Left ventricle myocardium inferior (tissue), 1 donor: ENCODE results near the gene PPM1H. TPM values are rescaled to one million over a fixed set of nuclear protein-coding genes. Genes with fewer than 3 reads are reported as not detected.

Source experiments
- DNase-seq: peaks from one replicate; pipeline ENCODE4 v3.0.0-alpha.2; 2020
- H3K27ac ChIP-seq: fragments of 200-600 bp; replicated peaks from 2 replicates; pipeline ENCODE4 v1.8.0; 2021
- H3K27me3 ChIP-seq: fragments of 200-600 bp; 2 replicates; pipeline ENCODE4 v1.8.0; 2021; ENCODE audit warnings: low read depth
- H3K36me3 ChIP-seq: fragments of 200-600 bp; 2 replicates; pipeline ENCODE4 v1.8.0; 2021
- H3K4me1 ChIP-seq: fragments of 200-600 bp; 2 replicates; pipeline ENCODE4 v1.8.0; 2021
- H3K4me3 ChIP-seq: fragments of 200-600 bp; 2 replicates; pipeline ENCODE4 v1.8.0; 2021; ENCODE audit warnings: mild to moderate bottlenecking, moderate library complexity
- H3K9me3 ChIP-seq: fragments of 200-600 bp; replicated peaks from 2 replicates; pipeline ENCODE4 v1.8.0; 2021
- intact Hi-C: fragments of 100-400 bp; cut with micrococcal nuclease; formaldehyde crosslinking; loops from one replicate; pipeline ENCODE4 v1.11.0; 2022
- total RNA-seq: library from RNA; stranded (reverse); fragmentation: NEBNext Ultra II Directional; extraction: Animal tissue kit (Norgen Biotek cat#: 25700); gene quantifications from one replicate; pipeline ENCODE4 v1.2.1, GENCODE V29; 2021
- TF ChIP-seq, protein P1 (sequence below): fragments of 200-600 bp; IDR thresholded peaks from 2 replicates; pipeline ENCODE4 v1.8.0; 2021; ENCODE audit warnings: antibody characterized with exemption, mild to moderate bottlenecking, borderline replicate concordance
- donor health status: DM: no; HTN: yes; CAD: no; lungs with severe emphysema.

The PPM1H gene
- total RNA-seq, 1 donor from 2014 or later = 6.0 TPM

DNA sequence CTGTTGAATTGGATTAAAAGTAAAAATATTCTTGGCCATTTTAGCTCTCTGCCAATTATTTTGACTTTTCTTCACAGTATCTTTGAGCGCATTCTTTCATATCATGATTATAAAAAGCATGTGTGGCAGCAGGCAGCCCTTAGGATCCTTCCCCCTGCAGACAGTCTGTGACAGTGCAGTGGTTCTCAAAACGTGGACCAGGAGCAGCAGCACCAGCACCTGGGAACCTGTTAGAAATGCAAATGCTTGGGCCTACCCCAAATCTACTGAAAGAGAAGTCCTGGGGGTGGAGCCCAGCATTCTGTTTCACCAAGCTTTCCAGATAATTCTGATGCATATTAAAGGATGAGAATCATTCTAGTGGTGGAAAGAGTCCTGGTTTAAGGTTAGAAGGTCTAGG is 312.8 kb downstream of the PPM1H start:
- Histone ChIP-seq H3K4me1 (peaks cover 4% of the 10 kb centered on the region), H3K27me3 (no peaks in the 10 kb centered on the region), H3K4me3 (no peak overlapping the region), H3K9me3 (no peaks in the 10 kb centered on the region), H3K36me3 (peaks cover under 1% of the 10 kb centered on the region), H3K27ac (no peak overlapping the region)
- TF ChIP-seq, protein P1, sequence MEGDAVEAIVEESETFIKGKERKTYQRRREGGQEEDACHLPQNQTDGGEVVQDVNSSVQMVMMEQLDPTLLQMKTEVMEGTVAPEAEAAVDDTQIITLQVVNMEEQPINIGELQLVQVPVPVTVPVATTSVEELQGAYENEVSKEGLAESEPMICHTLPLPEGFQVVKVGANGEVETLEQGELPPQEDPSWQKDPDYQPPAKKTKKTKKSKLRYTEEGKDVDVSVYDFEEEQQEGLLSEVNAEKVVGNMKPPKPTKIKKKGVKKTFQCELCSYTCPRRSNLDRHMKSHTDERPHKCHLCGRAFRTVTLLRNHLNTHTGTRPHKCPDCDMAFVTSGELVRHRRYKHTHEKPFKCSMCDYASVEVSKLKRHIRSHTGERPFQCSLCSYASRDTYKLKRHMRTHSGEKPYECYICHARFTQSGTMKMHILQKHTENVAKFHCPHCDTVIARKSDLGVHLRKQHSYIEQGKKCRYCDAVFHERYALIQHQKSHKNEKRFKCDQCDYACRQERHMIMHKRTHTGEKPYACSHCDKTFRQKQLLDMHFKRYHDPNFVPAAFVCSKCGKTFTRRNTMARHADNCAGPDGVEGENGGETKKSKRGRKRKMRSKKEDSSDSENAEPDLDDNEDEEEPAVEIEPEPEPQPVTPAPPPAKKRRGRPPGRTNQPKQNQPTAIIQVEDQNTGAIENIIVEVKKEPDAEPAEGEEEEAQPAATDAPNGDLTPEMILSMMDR = no peak
- DNase-seq = no peak
- intact Hi-C loops = no loop called here

DNA sequence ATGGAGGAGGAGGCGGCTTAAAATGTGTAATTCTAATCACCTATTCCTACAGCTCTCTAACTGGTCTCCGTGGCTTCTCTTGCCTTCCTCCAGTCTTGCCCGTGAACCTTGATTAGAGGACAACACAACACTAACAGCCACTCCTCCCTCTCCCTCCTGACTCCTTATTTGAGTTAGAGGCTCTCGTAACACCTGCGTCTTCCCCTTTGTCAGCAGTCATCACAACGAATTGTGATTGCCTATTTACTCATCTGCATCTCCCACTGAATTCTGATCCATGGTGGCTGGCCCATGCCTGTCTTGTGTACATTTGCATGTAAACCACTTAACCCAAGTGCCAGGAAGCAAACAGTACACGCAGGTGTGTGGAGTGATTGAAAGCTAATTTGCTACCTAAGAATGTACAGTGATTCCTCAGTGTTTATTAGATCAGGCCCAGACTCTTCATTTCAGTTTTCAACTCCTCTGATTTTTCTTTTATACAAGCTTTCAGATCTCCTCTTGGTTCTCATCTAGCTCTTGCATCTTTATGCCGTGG is 313.8 kb downstream of the PPM1H start:
- intact Hi-C loops = no loop called here

DNA sequence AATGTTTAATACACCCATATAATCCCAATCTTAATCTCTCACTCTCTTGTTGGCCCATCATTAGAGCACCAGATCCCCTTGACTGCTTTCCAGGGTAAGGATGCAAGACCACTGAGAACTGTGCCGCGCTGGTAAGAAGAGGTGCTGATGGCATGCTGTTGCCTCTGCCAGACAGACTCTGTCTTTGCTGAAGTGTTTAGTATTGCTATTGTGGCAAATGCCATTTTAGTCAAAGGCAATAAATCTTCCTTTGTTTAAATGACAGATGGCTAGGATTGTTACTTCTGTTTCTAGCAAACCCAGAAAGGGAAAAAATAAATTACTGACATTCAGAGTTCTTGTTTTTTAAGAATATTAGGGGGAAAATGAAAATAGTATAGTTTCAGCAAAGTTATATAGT is 316.0 kb downstream of the PPM1H start:
- intact Hi-C loops = no loop called here
- no peak for DNase-seq
- H3K4me3 ChIP-seq = no peak overlapping the region
- TF ChIP-seq, protein P1 = no peak
- no peak overlapping the region for H3K27ac ChIP-seq
- peaks cover 4% of the 10 kb centered on the region for H3K4me1 ChIP-seq
- H3K27me3 ChIP-seq = no peaks in the 10 kb centered on the region
- no peaks in the 10 kb centered on the region for H3K9me3 ChIP-seq
- H3K36me3 ChIP-seq = peaks cover 9% of the 10 kb centered on the region

More for the DNA sequence above, 313.8 kb downstream of the PPM1H start:
- no peak overlapping the region for H3K27ac ChIP-seq
- DNase-seq = no peak
- TF ChIP-seq, protein P1 = no peak
- no peaks in the 10 kb centered on the region for H3K9me3 ChIP-seq
- peaks cover 9% of the 10 kb centered on the region for H3K36me3 ChIP-seq
- H3K4me3 ChIP-seq = no peak overlapping the region
- H3K4me1 ChIP-seq = peaks cover 4% of the 10 kb centered on the region
- no peaks in the 10 kb centered on the region for H3K27me3 ChIP-seq

DNA sequence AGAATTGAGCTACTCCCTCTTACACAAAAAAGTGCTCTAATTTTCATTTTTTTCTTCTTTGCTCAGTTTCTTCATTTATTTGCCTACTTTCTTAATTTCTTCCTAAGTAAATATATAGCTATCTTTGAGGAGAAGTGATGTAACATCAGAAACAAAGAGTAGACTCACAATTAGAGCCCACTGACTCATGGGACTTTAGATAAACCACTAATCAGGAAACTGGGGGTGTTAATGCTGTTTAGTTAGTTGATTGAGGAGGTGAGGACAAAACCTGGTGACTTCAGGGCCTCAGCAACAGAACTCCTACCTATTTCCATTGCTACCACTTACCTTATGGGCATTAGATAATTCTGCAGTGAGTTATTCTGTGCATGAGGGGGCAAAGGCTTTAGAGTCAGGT is 316.6 kb downstream of the PPM1H start:
- DNase-seq = no peak
- Histone ChIP-seq H3K36me3 (peaks cover 9% of the 10 kb centered on the region), H3K4me1 (peaks cover 4% of the 10 kb centered on the region), H3K27me3 (no peaks in the 10 kb centered on the region), H3K27ac (no peak overlapping the region), H3K4me3 (no peak overlapping the region), H3K9me3 (no peaks in the 10 kb centered on the region)
- intact Hi-C loops = no loop called here
- TF ChIP-seq, protein P1 = no peak

DNA sequence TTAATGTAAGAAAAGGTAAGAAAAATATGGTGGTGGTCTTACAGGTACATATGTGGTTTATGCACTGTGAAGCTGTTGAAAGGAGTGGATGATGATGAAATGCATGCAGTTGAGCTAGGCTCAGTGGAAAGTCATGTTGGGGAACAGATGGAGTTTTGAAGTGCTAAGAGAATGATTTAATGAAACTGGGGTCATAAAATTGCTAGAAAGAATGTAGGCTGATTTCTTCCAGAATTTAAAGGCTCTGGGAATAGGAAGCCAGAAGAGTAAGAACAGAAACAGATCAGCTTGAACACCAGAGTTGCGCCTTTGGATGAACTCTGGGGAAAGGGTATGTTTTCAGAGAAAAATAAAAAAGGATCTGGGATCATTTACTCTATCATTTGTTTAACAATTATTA is 321.9 kb downstream of the PPM1H start:
- Histone ChIP-seq H3K9me3 (no peaks in the 10 kb centered on the region), H3K4me3 (no peak overlapping the region), H3K4me1 (no peaks in the 10 kb centered on the region), H3K36me3 (peaks cover 9% of the 10 kb centered on the region), H3K27ac (no peak overlapping the region), H3K27me3 (no peaks in the 10 kb centered on the region)
- intact Hi-C loops = no loop called here
- DNase-seq = no peak
- TF ChIP-seq, protein P1 = no peak
